ENCODE measurements around the gene PKDCC. TPM values are rescaled to one million over a fixed set of nuclear protein-coding genes. Genes with fewer than 3 reads are reported as not detected.

Gene PKDCC
- total and polyA plus RNA-seq, 10 of the 15 experiments (the other 5 are each of a cell fraction or from before 2014, with no cell fraction given), result 0.13 to 10.2 (median 2.3) TPM

- TF ChIP-seq EGR1 (IDR thresholded peaks at IDR 0.05; ENCODE audit: borderline replicate concordance in 1 of 2, low read depth in 2 of 2, low read length in 2 of 2), result no peak
- no peak for TF ChIP-seq ETV6 (conservative IDR thresholded peaks at IDR 0.05 in 1 of 2, IDR thresholded peaks at IDR 0.05 in 1 of 2; ENCODE audit: borderline replicate concordance in 1 of 2, low read depth in 1 of 2)
- no peak for TF ChIP-seq EZH2 (IDR thresholded peaks at IDR 0.05; ENCODE audit: borderline replicate concordance, control insufficient read depth, low read depth, low read length)
- TF ChIP-seq RAD51 (IDR thresholded peaks at IDR 0.05), result no peak
- TF ChIP-seq CEBPB (IDR thresholded peaks at IDR 0.05; ENCODE audit: borderline replicate concordance in 1 of 2, low read depth in 2 of 2, low read length in 2 of 2), result no peak
- TF ChIP-seq RAD21 (IDR thresholded peaks at IDR 0.05; ENCODE audit: insufficient read depth, low read depth, low read length), result peak; percentile 96
- no peak for TF ChIP-seq NFYA (IDR thresholded peaks at IDR 0.05; ENCODE audit: borderline replicate concordance, low read depth, low read length)
- no peak for TF ChIP-seq NFXL1 (IDR thresholded peaks at IDR 0.05; ENCODE audit: borderline replicate concordance)
- TF ChIP-seq NKRF (conservative IDR thresholded peaks at IDR 0.05), result no peak
- TF ChIP-seq USF1 (IDR thresholded peaks at IDR 0.05; ENCODE audit: borderline replicate concordance, extremely low read length, insufficient read depth, low read depth, low read length), result no peak
- TF ChIP-seq PKNOX1 (IDR thresholded peaks at IDR 0.05), result no peak
- no peak for TF ChIP-seq ZSCAN29 (IDR thresholded peaks at IDR 0.05)
- no peak for TF ChIP-seq SKIL (IDR thresholded peaks at IDR 0.05; ENCODE audit: low read depth, poor library complexity, severe bottlenecking)
- no peak for TF ChIP-seq SMARCA5 (IDR thresholded peaks at IDR 0.05)
- no peak for TF ChIP-seq SIX5 (IDR thresholded peaks at IDR 0.05; ENCODE audit: low read depth, low read length, severe bottlenecking)
- peak; percentile 62; the same call in 1 of the 2 replicates for TF ChIP-seq YY1 (IDR thresholded peaks at IDR 0.05; ENCODE audit: low read depth, low read length)
- no peak for TF ChIP-seq BMI1 (IDR thresholded peaks at IDR 0.05; ENCODE audit: borderline replicate concordance)
- no peak for TF ChIP-seq E2F8 (IDR thresholded peaks at IDR 0.05; ENCODE audit: low read depth, partially characterized antibody)
- no peak for TF ChIP-seq SP1 (IDR thresholded peaks at IDR 0.05; ENCODE audit: low read depth, low read length)
- TF ChIP-seq RFX5 (IDR thresholded peaks at IDR 0.05; ENCODE audit: low read depth, low read length), result no peak
- no peak for TF ChIP-seq SMAD5 (IDR thresholded peaks at IDR 0.05; ENCODE audit: low read depth)
- no peak for TF ChIP-seq MXI1 (IDR thresholded peaks at IDR 0.05; ENCODE audit: low read depth, low read length)
Observed at GRCh38 chr2:42086500-42086953, 38.7 kb downstream of the PKDCC start (continued).
